ENCODE measurements around the gene HJURP.

DNA sequence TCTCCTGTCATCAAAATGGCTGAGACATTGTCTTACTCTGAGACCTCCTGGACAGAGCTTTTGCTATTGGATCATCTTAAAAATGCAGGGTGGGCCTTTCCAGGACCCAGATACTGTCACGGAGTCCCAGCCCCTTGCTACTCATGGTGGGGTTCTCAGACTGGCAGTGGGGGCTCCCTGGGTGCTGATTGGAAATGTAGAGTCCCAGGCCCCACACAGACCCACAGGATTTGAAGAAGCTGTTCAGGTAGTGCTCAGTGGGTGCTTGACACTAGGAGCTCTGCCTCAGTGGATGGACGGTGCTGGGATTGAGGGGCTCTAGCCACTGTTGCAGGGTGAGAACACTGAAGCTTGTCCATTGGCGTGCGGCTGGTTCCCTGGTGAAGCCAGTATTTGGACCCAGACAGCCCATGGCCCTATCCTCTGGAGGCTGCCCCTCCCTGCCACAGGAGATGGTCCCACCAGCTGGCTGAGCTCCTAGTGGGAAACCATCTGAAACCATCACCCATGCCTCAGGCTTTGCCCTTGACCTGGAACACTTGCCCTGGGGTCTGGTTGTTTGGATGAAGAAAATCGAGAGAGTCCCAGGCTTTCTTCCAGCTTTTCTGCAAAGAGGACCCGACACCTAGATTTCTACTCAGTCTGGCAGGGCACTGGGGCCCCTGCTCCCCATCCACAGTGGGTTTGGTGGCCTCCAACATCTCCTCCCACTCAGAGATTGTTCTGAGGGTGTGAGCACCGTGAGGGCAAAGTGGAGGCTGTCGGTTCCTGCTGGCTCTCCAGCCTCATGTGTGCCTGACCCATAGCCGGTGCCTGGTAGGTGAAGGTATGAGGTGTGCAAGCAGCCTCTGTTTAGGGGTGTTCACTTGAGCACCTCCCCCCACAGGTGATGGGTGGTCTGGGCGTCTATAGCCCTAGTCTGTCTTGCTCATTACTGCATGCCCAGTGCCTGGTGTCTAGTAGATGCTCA, 46.1 kb downstream of the HJURP start:
- TF ChIP-seq POLR2AphosphoS5 (IDR thresholded peaks at IDR 0.05), result no peak
- TF ChIP-seq, protein P1, sequence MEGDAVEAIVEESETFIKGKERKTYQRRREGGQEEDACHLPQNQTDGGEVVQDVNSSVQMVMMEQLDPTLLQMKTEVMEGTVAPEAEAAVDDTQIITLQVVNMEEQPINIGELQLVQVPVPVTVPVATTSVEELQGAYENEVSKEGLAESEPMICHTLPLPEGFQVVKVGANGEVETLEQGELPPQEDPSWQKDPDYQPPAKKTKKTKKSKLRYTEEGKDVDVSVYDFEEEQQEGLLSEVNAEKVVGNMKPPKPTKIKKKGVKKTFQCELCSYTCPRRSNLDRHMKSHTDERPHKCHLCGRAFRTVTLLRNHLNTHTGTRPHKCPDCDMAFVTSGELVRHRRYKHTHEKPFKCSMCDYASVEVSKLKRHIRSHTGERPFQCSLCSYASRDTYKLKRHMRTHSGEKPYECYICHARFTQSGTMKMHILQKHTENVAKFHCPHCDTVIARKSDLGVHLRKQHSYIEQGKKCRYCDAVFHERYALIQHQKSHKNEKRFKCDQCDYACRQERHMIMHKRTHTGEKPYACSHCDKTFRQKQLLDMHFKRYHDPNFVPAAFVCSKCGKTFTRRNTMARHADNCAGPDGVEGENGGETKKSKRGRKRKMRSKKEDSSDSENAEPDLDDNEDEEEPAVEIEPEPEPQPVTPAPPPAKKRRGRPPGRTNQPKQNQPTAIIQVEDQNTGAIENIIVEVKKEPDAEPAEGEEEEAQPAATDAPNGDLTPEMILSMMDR (IDR thresholded peaks at IDR 0.05), result no peak

Measured in upper lobe of left lung (tissue), 4 donors.